ENCODE results near the gene MRPL36. TPM values are rescaled to one million over a fixed set of nuclear protein-coding genes. Genes with fewer than 3 reads are reported as not detected.
A peak's percentile ranks its signal among the peaks of the same experiment; 100 is the strongest.

Gene MRPL36
- total RNA-seq, 4 donors from 2014 or later, result 13.7 to 62.5 (median 41.2) TPM

DNA sequence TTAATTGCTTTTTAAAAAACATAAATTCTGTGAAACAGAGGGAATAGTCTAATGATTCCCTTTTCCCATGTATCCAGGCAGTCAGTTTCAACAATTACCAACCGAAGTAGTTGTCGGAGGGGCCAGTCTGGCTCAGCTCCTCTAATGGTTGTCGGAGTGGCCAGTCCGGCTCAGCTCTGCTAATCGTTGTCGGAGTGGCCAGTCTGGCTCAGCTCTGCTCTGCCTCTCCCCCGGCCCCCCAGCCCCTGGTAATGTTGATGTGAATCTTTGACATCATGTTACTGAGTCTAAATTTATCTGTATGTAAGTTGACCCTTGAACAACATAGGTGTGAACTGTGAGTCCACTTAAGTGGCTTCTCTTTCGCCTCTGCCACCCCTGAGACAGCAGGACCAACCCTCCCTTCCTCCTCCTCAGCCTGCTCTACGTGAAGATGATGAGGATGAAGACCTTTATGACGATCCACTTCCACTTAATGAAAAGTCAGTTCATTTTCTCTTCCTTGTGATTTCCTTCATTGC, 11.0 kb upstream of the MRPL36 start:
- WGBS, result 90% methylated on average over 10 of the region's 10 CpGs
- no peak overlapping the region for H3K27ac ChIP-seq
- H3K9me3 ChIP-seq, result no peaks in the 10 kb centered on the region
- peaks cover 5% of the 10 kb centered on the region for H3K4me1 ChIP-seq
- peak; percentile 8 to 33 for DNase-seq (ENCODE audit: low spot score in 2 of 2)
- no peaks in the 10 kb centered on the region for H3K27me3 ChIP-seq
- TF ChIP-seq POLR2AphosphoS5 (IDR thresholded peaks at IDR 0.05), result no peak
- no peak for TF ChIP-seq POLR2A (IDR thresholded peaks at IDR 0.05)
- TF ChIP-seq, protein P1, sequence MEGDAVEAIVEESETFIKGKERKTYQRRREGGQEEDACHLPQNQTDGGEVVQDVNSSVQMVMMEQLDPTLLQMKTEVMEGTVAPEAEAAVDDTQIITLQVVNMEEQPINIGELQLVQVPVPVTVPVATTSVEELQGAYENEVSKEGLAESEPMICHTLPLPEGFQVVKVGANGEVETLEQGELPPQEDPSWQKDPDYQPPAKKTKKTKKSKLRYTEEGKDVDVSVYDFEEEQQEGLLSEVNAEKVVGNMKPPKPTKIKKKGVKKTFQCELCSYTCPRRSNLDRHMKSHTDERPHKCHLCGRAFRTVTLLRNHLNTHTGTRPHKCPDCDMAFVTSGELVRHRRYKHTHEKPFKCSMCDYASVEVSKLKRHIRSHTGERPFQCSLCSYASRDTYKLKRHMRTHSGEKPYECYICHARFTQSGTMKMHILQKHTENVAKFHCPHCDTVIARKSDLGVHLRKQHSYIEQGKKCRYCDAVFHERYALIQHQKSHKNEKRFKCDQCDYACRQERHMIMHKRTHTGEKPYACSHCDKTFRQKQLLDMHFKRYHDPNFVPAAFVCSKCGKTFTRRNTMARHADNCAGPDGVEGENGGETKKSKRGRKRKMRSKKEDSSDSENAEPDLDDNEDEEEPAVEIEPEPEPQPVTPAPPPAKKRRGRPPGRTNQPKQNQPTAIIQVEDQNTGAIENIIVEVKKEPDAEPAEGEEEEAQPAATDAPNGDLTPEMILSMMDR (IDR thresholded peaks at IDR 0.05), result no peak
- TF ChIP-seq EP300 (IDR thresholded peaks at IDR 0.05), result no peak
- H3K36me3 ChIP-seq, result peaks cover 89% of the 10 kb centered on the region
- H3K4me3 ChIP-seq, result no peak overlapping the region

DNA sequence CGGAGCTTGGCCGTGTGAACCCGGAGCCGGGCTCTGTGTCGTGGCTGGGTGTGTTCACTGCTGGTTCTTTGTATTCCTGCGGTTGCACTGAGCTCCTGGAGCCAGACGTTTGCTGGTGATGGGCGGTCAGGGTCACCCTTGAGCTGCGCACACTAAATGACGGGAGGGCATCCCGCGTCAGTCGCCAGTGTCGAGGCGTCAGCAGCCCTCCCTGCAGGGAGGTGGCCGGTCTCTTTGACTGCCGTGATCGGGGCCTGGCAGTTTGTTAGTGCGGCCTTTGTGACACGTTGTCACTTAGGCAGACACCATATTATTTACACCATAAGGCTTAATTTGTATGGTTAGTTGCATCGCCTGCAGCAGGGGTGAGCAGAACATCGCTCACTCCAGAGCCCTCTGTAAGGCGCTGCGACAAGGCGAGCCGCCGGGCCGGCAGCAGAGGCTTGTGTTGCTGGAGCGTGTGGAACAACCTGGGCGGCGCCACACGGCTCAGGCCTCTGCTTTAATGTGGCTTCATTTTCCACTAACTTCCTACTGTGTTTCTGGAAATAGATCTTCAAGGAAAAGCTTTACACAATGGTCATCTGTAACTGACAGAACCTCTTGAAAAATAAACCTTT, 9.9 kb upstream of the MRPL36 start:
- Histone ChIP-seq H3K36me3 (peaks cover 89% of the 10 kb centered on the region), H3K4me1 (peaks cover 5% of the 10 kb centered on the region), H3K27me3 (no peaks in the 10 kb centered on the region), H3K9me3 (no peaks in the 10 kb centered on the region), H3K4me3 (no peak overlapping the region), H3K27ac (no peak overlapping the region)
- DNase-seq (ENCODE audit: low spot score in 2 of 2), result peak in 1 of 2 donors; percentile 20
- 87% methylated on average over 31 of the region's 32 CpGs for WGBS
- TF ChIP-seq POLR2AphosphoS5 (IDR thresholded peaks at IDR 0.05) (no peak), EP300 (IDR thresholded peaks at IDR 0.05) (no peak), POLR2A (IDR thresholded peaks at IDR 0.05) (no peak)
- TF ChIP-seq, protein P1 (IDR thresholded peaks at IDR 0.05), result no peak

DNA sequence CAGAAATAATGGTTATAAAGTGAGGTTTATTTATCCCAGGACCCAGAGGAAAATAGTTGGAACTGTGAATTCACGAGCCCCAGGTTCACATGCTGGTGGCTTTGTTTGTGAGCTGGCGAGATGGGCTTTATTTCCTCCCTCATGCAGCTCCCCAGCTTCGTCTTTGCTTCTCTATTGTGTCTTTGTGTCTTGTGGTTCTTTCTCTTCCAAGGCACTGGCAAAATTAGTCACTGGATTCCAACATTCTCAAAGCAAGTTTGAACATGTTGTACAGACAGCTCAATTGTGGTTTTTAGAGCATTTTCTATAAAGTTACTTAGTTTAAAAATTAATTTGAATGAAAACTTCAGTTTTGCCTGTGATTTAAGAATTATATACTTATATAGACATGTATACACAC, 8.8 kb upstream of the MRPL36 start:
- no peaks in the 10 kb centered on the region for H3K27me3 ChIP-seq
- no peaks in the 10 kb centered on the region for H3K9me3 ChIP-seq
- H3K36me3 ChIP-seq, result peaks cover 89% of the 10 kb centered on the region
- no peak overlapping the region for H3K4me3 ChIP-seq
- 34% methylated on average over 3 of the region's 3 CpGs for WGBS
- DNase-seq (ENCODE audit: low spot score in 2 of 2), result no peak
- TF ChIP-seq, protein P1 (IDR thresholded peaks at IDR 0.05), result no peak
- no peak for TF ChIP-seq EP300 (IDR thresholded peaks at IDR 0.05)
- TF ChIP-seq POLR2A (IDR thresholded peaks at IDR 0.05), result no peak
- no peak for TF ChIP-seq POLR2AphosphoS5 (IDR thresholded peaks at IDR 0.05)
- H3K4me1 ChIP-seq, result peaks cover 5% of the 10 kb centered on the region
- peak overlapping the region; percentile 38 for H3K27ac ChIP-seq

DNA sequence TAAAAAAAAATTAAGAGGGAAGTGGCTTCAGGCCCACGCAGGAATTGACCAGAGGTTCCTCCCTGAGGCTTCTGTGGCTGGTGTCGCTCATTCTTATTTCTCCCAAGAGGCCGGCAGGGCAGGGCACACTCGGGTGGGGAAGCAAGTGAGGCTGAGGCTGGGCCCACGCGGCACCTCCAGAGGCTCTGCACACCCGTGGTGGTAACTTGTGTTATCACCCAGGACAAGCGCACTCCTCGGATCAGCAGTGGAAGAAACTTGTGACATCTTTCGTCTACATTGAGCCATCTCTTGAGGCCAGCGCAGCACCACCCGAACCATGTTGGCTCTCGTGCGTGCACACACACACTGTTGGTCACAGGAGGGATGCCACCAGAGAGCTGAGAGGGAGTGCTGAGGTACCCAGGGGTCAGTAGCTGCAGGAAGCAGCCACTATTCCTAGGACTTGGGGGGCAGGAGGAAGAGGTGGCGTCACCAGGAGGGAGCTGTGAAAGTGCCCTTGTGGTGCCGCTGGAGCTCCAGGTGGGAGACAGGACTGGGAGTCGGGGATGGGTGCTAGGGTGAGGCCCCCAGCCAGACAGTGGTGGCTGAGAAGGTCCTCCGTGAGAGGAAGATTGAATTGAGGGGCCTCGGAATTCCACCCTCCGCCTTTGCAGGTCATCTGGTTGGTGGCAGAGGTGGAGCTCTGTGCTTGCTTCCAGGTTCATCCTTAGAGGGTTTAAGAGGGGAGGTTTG, 8.0 kb upstream of the MRPL36 start:
- no peak for TF ChIP-seq POLR2AphosphoS5 (IDR thresholded peaks at IDR 0.05)
- TF ChIP-seq POLR2A (IDR thresholded peaks at IDR 0.05), result no peak
- TF ChIP-seq, protein P1 (IDR thresholded peaks at IDR 0.05), result no peak
- no peak for TF ChIP-seq EP300 (IDR thresholded peaks at IDR 0.05)
- 85% methylated on average over 18 of the region's 20 CpGs for WGBS
- no peaks in the 10 kb centered on the region for H3K9me3 ChIP-seq
- peak overlapping the region; percentile 38 for H3K27ac ChIP-seq
- no peaks in the 10 kb centered on the region for H3K27me3 ChIP-seq
- H3K4me3 ChIP-seq, result no peak overlapping the region
- peaks cover 87% of the 10 kb centered on the region for H3K36me3 ChIP-seq
- peaks cover 7% of the 10 kb centered on the region for H3K4me1 ChIP-seq
- DNase-seq (ENCODE audit: low spot score in 2 of 2), result no peak

DNA sequence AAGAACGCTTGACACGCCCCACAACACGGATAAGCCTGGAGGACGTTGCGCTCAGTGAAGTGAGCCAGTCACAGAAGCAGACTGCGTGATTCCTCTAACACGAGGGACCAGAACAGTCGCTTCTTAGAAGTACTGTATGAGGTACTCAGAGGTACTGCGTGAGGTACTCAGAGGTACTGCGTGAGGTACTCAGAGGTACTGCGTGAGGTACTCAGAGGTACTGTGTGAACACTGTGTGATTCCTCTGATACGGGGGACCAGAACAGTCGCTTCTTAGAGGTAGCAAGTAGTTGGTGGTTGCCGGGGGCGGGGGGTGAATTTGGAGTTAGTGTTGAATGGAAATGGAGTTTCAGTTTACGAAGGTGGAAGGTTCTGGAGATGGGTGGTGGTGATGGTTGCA, 7.3 kb upstream of the MRPL36 start:
- Histone ChIP-seq H3K4me3 (no peak overlapping the region), H3K9me3 (no peaks in the 10 kb centered on the region), H3K36me3 (peaks cover 81% of the 10 kb centered on the region), H3K4me1 (peaks cover 14% of the 10 kb centered on the region), H3K27ac (no peak overlapping the region), H3K27me3 (no peaks in the 10 kb centered on the region)
- DNase-seq (ENCODE audit: low spot score in 2 of 2), result no peak
- 91% methylated on average over 16 of the region's 16 CpGs for WGBS
- no peak for TF ChIP-seq POLR2AphosphoS5 (IDR thresholded peaks at IDR 0.05)
- TF ChIP-seq, protein P1 (IDR thresholded peaks at IDR 0.05), result no peak
- TF ChIP-seq EP300 (IDR thresholded peaks at IDR 0.05), result no peak
- TF ChIP-seq POLR2A (IDR thresholded peaks at IDR 0.05), result no peak
